ENCODE results near the gene SAMD11.

DNA sequence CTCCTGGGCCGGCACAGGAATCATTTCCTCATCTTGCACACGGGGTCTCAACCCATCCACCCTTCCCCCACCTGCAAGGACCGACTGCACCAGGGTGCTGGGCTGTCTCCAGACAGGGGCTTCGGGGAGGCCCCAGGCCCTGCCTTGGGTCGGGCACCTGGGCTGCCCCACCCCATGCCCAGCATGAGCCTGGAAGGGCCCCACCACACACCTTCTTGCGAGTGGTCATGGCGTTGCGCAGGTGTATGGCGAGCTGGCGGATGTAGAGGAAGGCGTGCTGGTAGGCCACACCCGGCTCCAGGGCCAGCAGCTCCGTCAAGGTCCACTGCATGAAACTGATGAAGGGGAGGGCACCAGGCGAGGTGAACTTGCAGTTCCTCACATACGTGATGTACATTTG, 28.5 kb downstream of the SAMD11 start:
- TF ChIP-seq CTCF (IDR thresholded peaks at IDR 0.05) = no peak
- no peak for TF ChIP-seq POLR2AphosphoS5 (IDR thresholded peaks at IDR 0.05)

Measured in prostate gland (tissue), 2 donors.